Measurements from ENCODE around the gene CLDN7. TPM values are rescaled to one million over a fixed set of nuclear protein-coding genes. Genes with fewer than 3 reads are reported as not detected.

The CLDN7 gene
- total RNA-seq, 2 donors from 2014 or later: 142 to 149 TPM

DNA sequence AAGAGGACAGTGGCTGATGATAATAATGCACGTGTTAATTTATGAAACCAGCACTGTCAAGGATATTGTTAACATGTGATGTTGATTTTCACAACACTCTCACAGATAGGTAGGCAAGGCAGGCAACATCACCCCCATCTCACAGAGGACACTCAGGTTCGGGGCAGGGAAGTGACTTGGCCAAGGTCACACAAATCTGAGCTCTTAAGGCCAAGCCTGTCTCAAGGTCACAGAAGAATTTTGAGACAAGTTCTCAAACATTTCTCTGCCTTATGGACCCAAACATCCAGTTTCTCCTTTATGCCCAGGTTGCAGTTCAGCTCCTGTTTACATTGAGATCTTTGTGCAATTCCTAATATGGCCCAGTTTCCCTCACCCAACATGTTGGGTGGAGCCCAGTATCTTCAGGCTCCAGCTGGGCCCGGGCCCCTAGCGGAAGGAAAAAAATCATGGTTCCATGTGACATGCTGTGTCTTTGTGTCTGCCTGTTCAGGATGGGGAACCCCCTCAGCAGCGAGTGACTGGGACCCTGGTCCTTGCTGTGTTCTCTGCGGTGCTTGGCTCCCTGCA is 20.6 kb upstream of the CLDN7 start:
- no peaks in the 10 kb centered on the region for H3K36me3 Mint-ChIP-seq (ENCODE audit: low read depth)
- WGBS, 2 experiments (ENCODE audit: insufficient coverage in 1 of 2, insufficient read length in 1 of 2): 83 to 85% methylated on average over 4 to 6 of the region's 6 CpGs

GRCh38 chr17:7281953-7282751 is 19.9 kb upstream of the CLDN7 start:
- no peak overlapping the region for H3K27ac ChIP-seq (ENCODE audit: low read depth, low read length)

More for the DNA sequence above, 20.6 kb upstream of the CLDN7 start:
- TF ChIP-seq, protein P1, sequence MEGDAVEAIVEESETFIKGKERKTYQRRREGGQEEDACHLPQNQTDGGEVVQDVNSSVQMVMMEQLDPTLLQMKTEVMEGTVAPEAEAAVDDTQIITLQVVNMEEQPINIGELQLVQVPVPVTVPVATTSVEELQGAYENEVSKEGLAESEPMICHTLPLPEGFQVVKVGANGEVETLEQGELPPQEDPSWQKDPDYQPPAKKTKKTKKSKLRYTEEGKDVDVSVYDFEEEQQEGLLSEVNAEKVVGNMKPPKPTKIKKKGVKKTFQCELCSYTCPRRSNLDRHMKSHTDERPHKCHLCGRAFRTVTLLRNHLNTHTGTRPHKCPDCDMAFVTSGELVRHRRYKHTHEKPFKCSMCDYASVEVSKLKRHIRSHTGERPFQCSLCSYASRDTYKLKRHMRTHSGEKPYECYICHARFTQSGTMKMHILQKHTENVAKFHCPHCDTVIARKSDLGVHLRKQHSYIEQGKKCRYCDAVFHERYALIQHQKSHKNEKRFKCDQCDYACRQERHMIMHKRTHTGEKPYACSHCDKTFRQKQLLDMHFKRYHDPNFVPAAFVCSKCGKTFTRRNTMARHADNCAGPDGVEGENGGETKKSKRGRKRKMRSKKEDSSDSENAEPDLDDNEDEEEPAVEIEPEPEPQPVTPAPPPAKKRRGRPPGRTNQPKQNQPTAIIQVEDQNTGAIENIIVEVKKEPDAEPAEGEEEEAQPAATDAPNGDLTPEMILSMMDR (conservative IDR thresholded peaks at IDR 0.05): no peak
- Histone ChIP-seq H3K36me3 (ENCODE audit: control insufficient read depth, insufficient read depth, low read length) (no peaks in the 10 kb centered on the region), H3K9me3 (ENCODE audit: control insufficient read depth, low read length) (no peaks in the 10 kb centered on the region), H3K27ac (ENCODE audit: low read depth, low read length) (no peak overlapping the region), H3K9ac (ENCODE audit: extremely low read depth, low read length, poor library complexity, severe bottlenecking) (no peak overlapping the region), H3K4me3 (ENCODE audit: low read length) (peak overlapping the region; percentile 67), H3K4me1 (ENCODE audit: control insufficient read depth, insufficient read depth, low read length) (peaks cover 5% of the 10 kb centered on the region), H3K27me3 (ENCODE audit: control insufficient read depth, insufficient read depth, low read length, poor library complexity, severe bottlenecking) (peaks cover 16% of the 10 kb centered on the region)
- Mint-ChIP-seq H3K27me3 (ENCODE audit: insufficient read depth) (peaks cover 37% of the 10 kb centered on the region), H3K4me3 (peak overlapping the region; percentile 60), H3K27ac (no peak overlapping the region), H3K9me3 (no peaks in the 10 kb centered on the region), H3K4me1 (peaks cover 6% of the 10 kb centered on the region)
- DNase-seq: no peak

DNA sequence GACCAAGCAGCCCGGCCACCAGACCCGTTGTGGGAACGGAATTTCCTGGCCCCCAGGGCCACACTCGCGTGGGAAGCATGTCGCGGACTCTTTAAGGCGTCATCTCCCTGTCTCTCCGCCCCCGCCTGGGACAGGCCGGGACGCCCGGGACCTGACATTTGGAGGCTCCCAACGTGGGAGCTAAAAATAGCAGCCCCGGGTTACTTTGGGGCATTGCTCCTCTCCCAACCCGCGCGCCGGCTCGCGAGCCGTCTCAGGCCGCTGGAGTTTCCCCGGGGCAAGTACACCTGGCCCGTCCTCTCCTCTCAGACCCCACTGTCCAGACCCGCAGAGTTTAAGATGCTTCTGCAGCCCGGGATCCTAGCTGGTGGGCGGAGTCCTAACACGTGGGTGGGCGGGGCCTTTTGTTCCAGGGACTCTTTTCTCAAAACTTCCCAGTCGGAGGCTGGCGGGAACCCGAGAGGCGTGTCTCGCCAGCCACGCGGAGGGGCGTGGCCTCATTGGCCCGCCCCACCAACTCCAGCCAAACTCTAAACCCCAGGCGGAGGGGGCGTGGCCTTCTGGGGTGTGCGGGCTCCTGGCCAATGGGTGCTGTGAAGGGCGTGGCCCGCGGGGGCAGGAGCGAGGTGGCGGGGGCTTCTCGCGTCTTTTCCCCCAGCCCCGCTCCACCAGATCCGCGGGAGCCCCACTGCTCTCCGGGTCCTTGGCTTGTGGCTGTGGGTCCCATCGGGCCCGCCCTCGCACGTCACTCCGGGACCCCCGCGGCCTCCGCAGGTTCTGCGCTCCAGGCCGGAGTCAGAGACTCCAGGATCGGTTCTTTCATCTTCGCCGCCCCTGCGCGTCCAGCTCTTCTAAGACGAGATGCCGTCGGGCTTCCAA is 19.0 kb upstream of the CLDN7 start, which contains the start of gene SLC2A4:
SLC2A4 (plus strand) TSS at position 645 of the 879 bp plus-strand sequence; CDS start at position 862, 217 bp downstream.
- no peaks in the 10 kb centered on the region for H3K36me3 Mint-ChIP-seq (ENCODE audit: low read depth)
- 0 to 1% methylated on average over 29 to 71 of the region's 71 CpGs for WGBS, 2 experiments (ENCODE audit: insufficient coverage in 1 of 2, insufficient read length in 1 of 2)

More at GRCh38 chr17:7281953-7282751, 19.9 kb upstream of the CLDN7 start:
- H3K9me3 ChIP-seq (ENCODE audit: control insufficient read depth, low read length): no peaks in the 10 kb centered on the region
- H3K27ac Mint-ChIP-seq: no peak overlapping the region
- no peaks in the 10 kb centered on the region for H3K36me3 Mint-ChIP-seq (ENCODE audit: low read depth)
- H3K4me1 ChIP-seq (ENCODE audit: control insufficient read depth, insufficient read depth, low read length): peaks cover 5% of the 10 kb centered on the region
- H3K4me3 ChIP-seq (ENCODE audit: low read length): peak overlapping the region; percentile 67
- H3K9ac ChIP-seq (ENCODE audit: extremely low read depth, low read length, poor library complexity, severe bottlenecking): peak overlapping the region; percentile 30
- 4 to 7% methylated on average over 8 to 43 of the region's 43 CpGs for WGBS, 2 experiments (ENCODE audit: insufficient coverage in 1 of 2, insufficient read length in 1 of 2)
- no peaks in the 10 kb centered on the region for H3K36me3 ChIP-seq (ENCODE audit: control insufficient read depth, insufficient read depth, low read length)
- H3K27me3 Mint-ChIP-seq (ENCODE audit: insufficient read depth): peaks cover 33% of the 10 kb centered on the region
- H3K4me1 Mint-ChIP-seq: peaks cover 6% of the 10 kb centered on the region
- DNase-seq: peak; percentile 82
- peak overlapping the region; percentile 60 for H3K4me3 Mint-ChIP-seq
- TF ChIP-seq, protein P1 (conservative IDR thresholded peaks at IDR 0.05): no peak
- H3K27me3 ChIP-seq (ENCODE audit: control insufficient read depth, insufficient read depth, low read length, poor library complexity, severe bottlenecking): peaks cover 16% of the 10 kb centered on the region
- no peaks in the 10 kb centered on the region for H3K9me3 Mint-ChIP-seq

More for the DNA sequence above, 19.0 kb upstream of the CLDN7 start, which contains the start of gene SLC2A4:
- H3K36me3 ChIP-seq (ENCODE audit: control insufficient read depth, insufficient read depth, low read length): no peaks in the 10 kb centered on the region
- H3K4me3 Mint-ChIP-seq: peak within 1 kb of the TSS; percentile 60
- H3K4me1 Mint-ChIP-seq: peaks cover 6% of the 10 kb centered on the region
- H3K27ac Mint-ChIP-seq: peak within 1 kb of the TSS; percentile 70
- DNase-seq: peak; percentile 100
- peaks cover 5% of the 10 kb centered on the region for H3K4me1 ChIP-seq (ENCODE audit: control insufficient read depth, insufficient read depth, low read length)
- H3K9me3 Mint-ChIP-seq: no peaks in the 10 kb centered on the region
- H3K9ac ChIP-seq (ENCODE audit: extremely low read depth, low read length, poor library complexity, severe bottlenecking): peak within 1 kb of the TSS; percentile 30
- no peaks in the 10 kb centered on the region for H3K9me3 ChIP-seq (ENCODE audit: control insufficient read depth, low read length)
- H3K4me3 ChIP-seq (ENCODE audit: low read length): peak within 1 kb of the TSS; percentile 67
- peak within 1 kb of the TSS; percentile 18 for H3K27ac ChIP-seq (ENCODE audit: low read depth, low read length)
- TF ChIP-seq, protein P1 (conservative IDR thresholded peaks at IDR 0.05): no peak
- H3K27me3 ChIP-seq (ENCODE audit: control insufficient read depth, insufficient read depth, low read length, poor library complexity, severe bottlenecking): peaks cover 16% of the 10 kb centered on the region
- peaks cover 33% of the 10 kb centered on the region for H3K27me3 Mint-ChIP-seq (ENCODE audit: insufficient read depth)
